ENCODE results near the gene EEPD1.

Gene EEPD1

DNA sequence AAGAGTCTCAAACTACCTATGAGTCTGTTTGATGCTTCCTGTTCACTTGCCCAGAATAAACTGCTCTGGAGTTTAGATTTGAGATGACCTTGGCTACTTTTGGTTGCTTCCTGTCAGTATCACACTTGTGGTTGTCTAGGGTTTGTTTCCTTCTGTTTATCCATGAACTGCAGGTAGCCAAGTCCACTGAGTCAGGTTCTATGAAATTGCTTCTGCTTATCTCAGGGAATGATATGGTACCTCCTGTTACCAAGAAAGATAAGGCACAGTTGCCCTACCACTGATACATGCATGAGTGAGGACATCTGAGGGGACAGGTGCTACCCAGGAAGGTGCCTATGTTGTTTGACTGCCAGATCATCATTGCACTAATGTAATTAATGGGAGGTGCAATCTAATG lies 15.8 kb upstream of the EEPD1 start:
- Histone ChIP-seq H3K27me3 (ENCODE audit: insufficient read depth, low read length, poor library complexity) (no peaks in the 10 kb centered on the region), H2AFZ (ENCODE audit: low read depth, low read length) (no peak overlapping the region)

DNA sequence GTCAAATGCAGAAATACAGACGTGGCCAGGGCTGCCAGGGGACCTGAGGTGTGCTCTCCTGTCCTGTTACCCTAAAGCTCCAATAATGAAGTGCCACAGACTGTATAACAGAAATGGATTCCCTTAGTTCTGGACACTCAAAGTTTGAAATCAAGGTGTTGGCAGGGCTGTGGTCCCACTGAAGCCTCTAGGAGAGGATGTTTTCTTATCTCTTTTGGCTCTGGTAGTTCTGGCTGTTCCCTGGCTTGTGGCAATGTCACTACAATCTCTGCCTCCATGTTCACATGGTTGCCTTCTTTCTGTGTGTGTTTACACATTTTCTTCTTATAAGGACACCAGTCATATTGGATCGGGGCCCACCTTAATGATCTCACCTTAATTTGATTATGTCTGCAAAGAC lies 15.3 kb upstream of the EEPD1 start:
- H4K20me1 ChIP-seq (ENCODE audit: insufficient read depth, low read length), result no peaks in the 10 kb centered on the region
- H3K4me1 ChIP-seq (ENCODE audit: insufficient read depth, low read length), result no peaks in the 10 kb centered on the region
- H3K9ac ChIP-seq (ENCODE audit: low read depth, low read length), result no peak overlapping the region
- TF ChIP-seq, protein P1, sequence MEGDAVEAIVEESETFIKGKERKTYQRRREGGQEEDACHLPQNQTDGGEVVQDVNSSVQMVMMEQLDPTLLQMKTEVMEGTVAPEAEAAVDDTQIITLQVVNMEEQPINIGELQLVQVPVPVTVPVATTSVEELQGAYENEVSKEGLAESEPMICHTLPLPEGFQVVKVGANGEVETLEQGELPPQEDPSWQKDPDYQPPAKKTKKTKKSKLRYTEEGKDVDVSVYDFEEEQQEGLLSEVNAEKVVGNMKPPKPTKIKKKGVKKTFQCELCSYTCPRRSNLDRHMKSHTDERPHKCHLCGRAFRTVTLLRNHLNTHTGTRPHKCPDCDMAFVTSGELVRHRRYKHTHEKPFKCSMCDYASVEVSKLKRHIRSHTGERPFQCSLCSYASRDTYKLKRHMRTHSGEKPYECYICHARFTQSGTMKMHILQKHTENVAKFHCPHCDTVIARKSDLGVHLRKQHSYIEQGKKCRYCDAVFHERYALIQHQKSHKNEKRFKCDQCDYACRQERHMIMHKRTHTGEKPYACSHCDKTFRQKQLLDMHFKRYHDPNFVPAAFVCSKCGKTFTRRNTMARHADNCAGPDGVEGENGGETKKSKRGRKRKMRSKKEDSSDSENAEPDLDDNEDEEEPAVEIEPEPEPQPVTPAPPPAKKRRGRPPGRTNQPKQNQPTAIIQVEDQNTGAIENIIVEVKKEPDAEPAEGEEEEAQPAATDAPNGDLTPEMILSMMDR (IDR thresholded peaks at IDR 0.05; ENCODE audit: borderline replicate concordance, extremely low read depth, low read length, poor library complexity, severe bottlenecking), result no peak
- no peak for TF ChIP-seq EZH2 (IDR thresholded peaks at IDR 0.05; ENCODE audit: borderline replicate concordance, low read depth, low read length, severe bottlenecking)
- no peaks in the 10 kb centered on the region for H3K36me3 ChIP-seq (ENCODE audit: insufficient read depth, low read length)
- H3K79me2 ChIP-seq (ENCODE audit: insufficient read depth, low read length), result no peaks in the 10 kb centered on the region
- H3K27ac ChIP-seq (ENCODE audit: low read length), result no peak overlapping the region
- ATAC-seq (ENCODE audit: insufficient read depth, low read depth) (no peak), DNase-seq (no peak)
- H3K4me3 ChIP-seq (ENCODE audit: low read depth in 1 of 2, low read length in 2 of 2), result no peak overlapping the region
- no peak overlapping the region for H3K4me2 ChIP-seq (ENCODE audit: insufficient read depth, low read length)
- H3K27me3 ChIP-seq (ENCODE audit: insufficient read depth, low read length, poor library complexity), result no peaks in the 10 kb centered on the region
- no peak overlapping the region for H2AFZ ChIP-seq (ENCODE audit: low read depth, low read length)
- no peaks in the 10 kb centered on the region for H3K9me3 ChIP-seq (ENCODE audit: insufficient read depth, low read length, severe bottlenecking)

More for the DNA sequence above, 15.8 kb upstream of the EEPD1 start:
- no peaks in the 10 kb centered on the region for H3K79me2 ChIP-seq (ENCODE audit: insufficient read depth, low read length)
- ATAC-seq (ENCODE audit: insufficient read depth, low read depth) (no peak), DNase-seq (no peak)
- H3K9me3 ChIP-seq (ENCODE audit: insufficient read depth, low read length, severe bottlenecking), result no peaks in the 10 kb centered on the region
- H3K4me2 ChIP-seq (ENCODE audit: insufficient read depth, low read length), result no peak overlapping the region
- H3K4me1 ChIP-seq (ENCODE audit: insufficient read depth, low read length), result no peaks in the 10 kb centered on the region
- no peak overlapping the region for H3K4me3 ChIP-seq (ENCODE audit: low read depth in 1 of 2, low read length in 2 of 2)
- H3K9ac ChIP-seq (ENCODE audit: low read depth, low read length), result no peak overlapping the region
- TF ChIP-seq, protein P1 (IDR thresholded peaks at IDR 0.05; ENCODE audit: borderline replicate concordance, extremely low read depth, low read length, poor library complexity, severe bottlenecking), result no peak
- TF ChIP-seq EZH2 (IDR thresholded peaks at IDR 0.05; ENCODE audit: borderline replicate concordance, low read depth, low read length, severe bottlenecking), result no peak
- H3K27ac ChIP-seq (ENCODE audit: low read length), result no peak overlapping the region
- H4K20me1 ChIP-seq (ENCODE audit: insufficient read depth, low read length), result no peaks in the 10 kb centered on the region
- H3K36me3 ChIP-seq (ENCODE audit: insufficient read depth, low read length), result no peaks in the 10 kb centered on the region

DNA sequence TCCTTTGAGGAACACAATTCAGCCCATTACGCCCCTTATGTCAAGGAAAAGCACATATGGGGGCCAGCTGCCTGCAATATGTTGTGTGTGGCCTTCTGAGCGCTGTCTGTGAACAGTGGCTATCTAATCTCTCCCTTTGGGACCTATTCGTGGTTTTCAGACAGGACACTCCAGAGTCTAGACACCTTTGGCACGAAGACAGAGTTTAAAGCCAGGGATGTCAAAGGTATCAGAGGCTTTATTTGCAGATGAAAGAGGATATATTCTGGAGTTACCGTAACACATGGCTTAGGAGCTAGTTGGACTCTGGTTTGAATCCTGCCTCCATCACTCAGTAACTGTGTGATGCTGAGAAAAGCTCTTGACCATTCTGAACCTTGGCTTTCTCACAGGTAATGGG lies 14.8 kb upstream of the EEPD1 start:
- Histone ChIP-seq H4K20me1 (ENCODE audit: insufficient read depth, low read length) (no peaks in the 10 kb centered on the region), H3K36me3 (ENCODE audit: insufficient read depth, low read length) (no peaks in the 10 kb centered on the region), H3K79me2 (ENCODE audit: insufficient read depth, low read length) (no peaks in the 10 kb centered on the region), H3K9ac (ENCODE audit: low read depth, low read length) (no peak overlapping the region), H3K4me1 (ENCODE audit: insufficient read depth, low read length) (no peaks in the 10 kb centered on the region), H3K27me3 (ENCODE audit: insufficient read depth, low read length, poor library complexity) (no peaks in the 10 kb centered on the region), H3K9me3 (ENCODE audit: insufficient read depth, low read length, severe bottlenecking) (no peaks in the 10 kb centered on the region), H3K27ac (ENCODE audit: low read length) (no peak overlapping the region), H3K4me3 (ENCODE audit: low read depth in 1 of 2, low read length in 2 of 2) (no peak overlapping the region), H2AFZ (ENCODE audit: low read depth, low read length) (no peak overlapping the region), H3K4me2 (ENCODE audit: insufficient read depth, low read length) (no peak overlapping the region)
- no peak for DNase-seq
- no peak for ATAC-seq (ENCODE audit: insufficient read depth, low read depth)
- TF ChIP-seq, protein P1 (IDR thresholded peaks at IDR 0.05; ENCODE audit: borderline replicate concordance, extremely low read depth, low read length, poor library complexity, severe bottlenecking), result no peak
- TF ChIP-seq EZH2 (IDR thresholded peaks at IDR 0.05; ENCODE audit: borderline replicate concordance, low read depth, low read length, severe bottlenecking), result no peak

DNA sequence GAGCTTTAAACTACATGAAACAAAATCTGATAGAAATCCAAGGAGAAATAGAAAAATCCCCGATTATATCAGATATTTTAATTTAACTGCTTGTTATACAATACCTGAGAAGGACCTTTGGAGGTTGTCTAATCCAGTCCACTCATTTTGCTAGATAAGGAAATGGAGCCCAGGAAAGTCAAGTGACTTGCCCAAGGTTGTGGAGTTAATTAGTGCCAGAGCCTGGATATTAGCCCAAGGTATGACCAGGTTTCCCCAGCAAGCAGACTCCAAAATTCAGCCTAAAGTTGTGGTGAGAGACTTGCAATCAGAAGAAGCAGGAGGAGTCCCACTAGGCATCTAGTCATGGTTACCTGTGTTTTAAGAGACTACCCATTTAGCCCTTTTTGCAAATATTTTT lies 11.7 kb upstream of the EEPD1 start:
- DNase-seq (no peak), ATAC-seq (ENCODE audit: insufficient read depth, low read depth) (no peak)
- H3K4me1 ChIP-seq (ENCODE audit: insufficient read depth, low read length), result no peaks in the 10 kb centered on the region
- H3K36me3 ChIP-seq (ENCODE audit: insufficient read depth, low read length), result no peaks in the 10 kb centered on the region
- no peaks in the 10 kb centered on the region for H3K27me3 ChIP-seq (ENCODE audit: insufficient read depth, low read length, poor library complexity)
- no peak overlapping the region for H2AFZ ChIP-seq (ENCODE audit: low read depth, low read length)
- no peaks in the 10 kb centered on the region for H3K79me2 ChIP-seq (ENCODE audit: insufficient read depth, low read length)
- H3K9me3 ChIP-seq (ENCODE audit: insufficient read depth, low read length, severe bottlenecking), result no peaks in the 10 kb centered on the region
- no peak overlapping the region for H3K4me2 ChIP-seq (ENCODE audit: insufficient read depth, low read length)
- H3K4me3 ChIP-seq (ENCODE audit: low read depth in 1 of 2, low read length in 2 of 2), result no peak overlapping the region
- no peaks in the 10 kb centered on the region for H4K20me1 ChIP-seq (ENCODE audit: insufficient read depth, low read length)
- no peak overlapping the region for H3K27ac ChIP-seq (ENCODE audit: low read length)
- no peak overlapping the region for H3K9ac ChIP-seq (ENCODE audit: low read depth, low read length)
- no peak for TF ChIP-seq EZH2 (IDR thresholded peaks at IDR 0.05; ENCODE audit: borderline replicate concordance, low read depth, low read length, severe bottlenecking)

Measured in DND-41 (cell line).